ENCODE data around the gene UROS.

GRCh38 chr10:125799451-125800182, 23.4 kb downstream of the UROS start:
- no peak for TF ChIP-seq EZH2 (IDR thresholded peaks at IDR 0.05; ENCODE audit: borderline replicate concordance)
- TF ChIP-seq CTCF (IDR thresholded peaks at IDR 0.05; ENCODE audit: poor library complexity) = no peak
